ENCODE results near the gene TCERG1.

TCERG1 gene

DNA sequence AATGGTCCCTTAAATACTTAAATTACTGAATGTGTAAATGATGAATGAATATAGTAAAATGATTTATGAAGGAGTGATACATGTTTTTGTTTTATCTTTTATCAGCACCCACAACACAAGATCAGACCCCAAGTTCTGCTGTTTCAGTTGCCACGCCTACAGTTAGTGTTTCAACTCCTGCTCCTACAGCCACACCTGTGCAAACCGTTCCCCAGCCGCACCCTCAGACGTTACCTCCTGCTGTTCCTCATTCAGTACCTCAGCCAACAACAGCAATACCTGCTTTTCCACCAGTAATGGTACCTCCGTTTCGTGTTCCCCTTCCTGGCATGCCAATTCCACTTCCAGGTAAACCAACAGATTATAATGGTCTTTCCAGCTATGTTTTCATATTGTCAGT is 16.3 kb downstream of the TCERG1 start:
- H4K20me1 ChIP-seq (ENCODE audit: insufficient read depth) = peaks cover 16% of the 10 kb centered on the region
- no peak overlapping the region for H3K9ac ChIP-seq
- peaks cover 29% of the 10 kb centered on the region for H3K4me1 ChIP-seq (ENCODE audit: low read depth, poor library complexity, severe bottlenecking)
- peaks cover 74% of the 10 kb centered on the region; the same call in 1 of the 2 replicates for H3K79me2 ChIP-seq (ENCODE audit: insufficient read depth, low read depth)
- H3K27ac ChIP-seq = no peak overlapping the region
- no peak overlapping the region for H3K4me2 ChIP-seq
- no peaks in the 10 kb centered on the region for H3K27me3 ChIP-seq (ENCODE audit: insufficient read depth, low read depth)
- no peak overlapping the region for H2AFZ ChIP-seq (ENCODE audit: low read depth)
- H3K4me3 ChIP-seq (IDR thresholded peaks at IDR 0.05; ENCODE audit: insufficient read depth, low read depth, low read length) = no peak overlapping the region
- H3K36me3 ChIP-seq (ENCODE audit: insufficient read depth) = peaks cover 26% of the 10 kb centered on the region
- TF ChIP-seq, protein P1, sequence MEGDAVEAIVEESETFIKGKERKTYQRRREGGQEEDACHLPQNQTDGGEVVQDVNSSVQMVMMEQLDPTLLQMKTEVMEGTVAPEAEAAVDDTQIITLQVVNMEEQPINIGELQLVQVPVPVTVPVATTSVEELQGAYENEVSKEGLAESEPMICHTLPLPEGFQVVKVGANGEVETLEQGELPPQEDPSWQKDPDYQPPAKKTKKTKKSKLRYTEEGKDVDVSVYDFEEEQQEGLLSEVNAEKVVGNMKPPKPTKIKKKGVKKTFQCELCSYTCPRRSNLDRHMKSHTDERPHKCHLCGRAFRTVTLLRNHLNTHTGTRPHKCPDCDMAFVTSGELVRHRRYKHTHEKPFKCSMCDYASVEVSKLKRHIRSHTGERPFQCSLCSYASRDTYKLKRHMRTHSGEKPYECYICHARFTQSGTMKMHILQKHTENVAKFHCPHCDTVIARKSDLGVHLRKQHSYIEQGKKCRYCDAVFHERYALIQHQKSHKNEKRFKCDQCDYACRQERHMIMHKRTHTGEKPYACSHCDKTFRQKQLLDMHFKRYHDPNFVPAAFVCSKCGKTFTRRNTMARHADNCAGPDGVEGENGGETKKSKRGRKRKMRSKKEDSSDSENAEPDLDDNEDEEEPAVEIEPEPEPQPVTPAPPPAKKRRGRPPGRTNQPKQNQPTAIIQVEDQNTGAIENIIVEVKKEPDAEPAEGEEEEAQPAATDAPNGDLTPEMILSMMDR (conservative IDR thresholded peaks at IDR 0.05; ENCODE audit: low read depth, low read length) = no peak

DNA sequence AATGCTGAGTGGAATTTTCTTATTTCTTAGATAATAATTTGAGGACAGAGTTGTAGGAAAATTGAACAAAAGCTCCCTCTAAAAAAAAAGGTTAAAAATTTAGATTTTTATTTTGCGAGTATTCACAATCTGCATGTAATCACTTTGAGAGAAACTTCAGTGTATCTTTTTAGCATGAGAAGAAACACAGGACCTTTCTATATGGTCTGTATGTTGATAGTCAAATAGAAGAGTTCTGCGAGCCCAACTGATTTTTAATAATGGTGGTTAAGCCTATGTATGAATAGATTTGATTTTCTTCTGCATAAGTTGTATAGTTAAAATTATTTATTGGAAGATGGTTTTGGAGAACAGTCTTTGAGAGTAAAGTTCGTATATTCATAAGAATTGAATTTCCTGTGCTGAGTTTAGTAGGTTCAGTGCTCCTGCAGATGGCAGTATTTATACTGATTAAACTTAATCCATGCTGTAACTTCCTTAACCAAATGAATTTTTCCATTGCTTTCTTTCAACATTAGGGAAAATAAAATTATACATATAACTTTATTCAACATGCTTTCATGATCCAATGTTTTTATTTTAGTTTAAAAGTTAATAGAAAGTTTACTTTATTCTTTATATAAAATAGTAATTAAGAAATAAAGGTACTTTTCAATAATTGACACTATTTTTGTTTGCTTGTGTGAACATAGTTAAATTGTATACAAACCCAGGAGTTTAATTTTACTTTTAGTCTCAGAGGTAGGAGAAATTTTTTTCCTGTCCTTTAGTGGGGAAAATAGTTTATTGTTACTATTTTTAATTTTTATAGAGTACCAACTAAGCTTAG is 19.6 kb downstream of the TCERG1 start:
- Histone ChIP-seq H3K4me3 (IDR thresholded peaks at IDR 0.05; ENCODE audit: insufficient read depth, low read depth, low read length) (no peak overlapping the region), H3K9ac (no peak overlapping the region), H3K27me3 (ENCODE audit: insufficient read depth, low read depth) (no peaks in the 10 kb centered on the region), H4K20me1 (ENCODE audit: insufficient read depth) (peaks cover 18% of the 10 kb centered on the region), H3K4me2 (no peak overlapping the region), H3K27ac (no peak overlapping the region), H2AFZ (ENCODE audit: low read depth) (no peak overlapping the region), H3K36me3 (ENCODE audit: insufficient read depth) (peaks cover 42% of the 10 kb centered on the region), H3K4me1 (ENCODE audit: low read depth, poor library complexity, severe bottlenecking) (peaks cover 8% of the 10 kb centered on the region), H3K79me2 (ENCODE audit: insufficient read depth, low read depth) (peaks cover 54% of the 10 kb centered on the region; the same call in 1 of the 2 replicates)
- TF ChIP-seq, protein P1 (conservative IDR thresholded peaks at IDR 0.05; ENCODE audit: low read depth, low read length) = no peak; the same call in 1 of the 2 replicates

DNA sequence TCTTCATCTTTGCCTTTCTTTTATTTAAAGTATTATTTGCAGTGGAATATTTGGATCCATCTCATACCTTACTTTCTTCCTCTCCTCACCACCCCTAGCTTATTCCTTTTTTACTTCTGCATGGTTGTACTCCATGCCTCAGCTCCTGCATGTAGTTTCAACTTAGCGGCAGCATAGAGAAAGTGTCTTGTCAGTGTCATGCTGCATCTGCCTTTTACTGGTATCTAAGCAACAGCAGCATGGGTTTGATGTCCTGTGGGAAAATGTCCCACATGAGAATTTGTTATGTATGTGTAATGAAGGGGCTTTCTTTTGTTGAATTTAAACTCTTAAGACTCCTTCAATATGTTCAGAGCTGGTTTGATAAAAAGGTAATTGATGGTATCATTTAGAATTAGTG is 20.6 kb downstream of the TCERG1 start:
- H3K36me3 ChIP-seq (ENCODE audit: insufficient read depth) = peaks cover 32% of the 10 kb centered on the region
- no peaks in the 10 kb centered on the region for H3K27me3 ChIP-seq (ENCODE audit: insufficient read depth, low read depth)
- H3K4me2 ChIP-seq = no peak overlapping the region
- H3K9ac ChIP-seq = no peak overlapping the region
- TF ChIP-seq, protein P1 (conservative IDR thresholded peaks at IDR 0.05; ENCODE audit: low read depth, low read length) = no peak
- no peak overlapping the region for H3K4me3 ChIP-seq (IDR thresholded peaks at IDR 0.05; ENCODE audit: insufficient read depth, low read depth, low read length)
- H3K4me1 ChIP-seq (ENCODE audit: low read depth, poor library complexity, severe bottlenecking) = no peaks in the 10 kb centered on the region
- H3K27ac ChIP-seq = no peak overlapping the region
- H4K20me1 ChIP-seq (ENCODE audit: insufficient read depth) = peaks cover 14% of the 10 kb centered on the region
- H2AFZ ChIP-seq (ENCODE audit: low read depth) = no peak overlapping the region
- H3K79me2 ChIP-seq (ENCODE audit: insufficient read depth, low read depth) = peaks cover 46% of the 10 kb centered on the region; the same call in 1 of the 2 replicates

DNA sequence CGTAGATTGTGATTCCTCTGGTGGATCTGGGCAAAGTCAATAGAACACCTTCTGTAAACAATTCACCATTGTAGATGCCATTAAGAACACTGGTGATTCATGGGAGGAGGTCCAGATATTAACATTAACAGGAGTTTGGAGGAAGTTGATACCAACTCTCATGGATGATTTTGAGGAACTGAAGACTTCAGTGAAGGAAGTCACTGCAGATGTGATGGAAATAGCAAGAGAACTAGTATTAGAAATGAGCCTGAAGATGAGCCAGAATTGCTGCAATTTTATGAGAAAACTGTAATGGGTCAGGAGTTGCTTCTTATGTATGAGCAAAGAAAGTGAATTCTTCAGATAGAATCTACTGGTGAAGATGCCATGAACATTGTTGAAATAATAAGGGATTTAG is 26.9 kb downstream of the TCERG1 start:
- H3K9ac ChIP-seq = no peak overlapping the region
- H4K20me1 ChIP-seq (ENCODE audit: insufficient read depth) = peaks cover 4% of the 10 kb centered on the region; the same call in 1 of the 2 replicates
- H2AFZ ChIP-seq (ENCODE audit: low read depth) = no peak overlapping the region
- no peak overlapping the region for H3K4me3 ChIP-seq (IDR thresholded peaks at IDR 0.05; ENCODE audit: insufficient read depth, low read depth, low read length)
- H3K79me2 ChIP-seq (ENCODE audit: insufficient read depth, low read depth) = 0 out of 2 replicates have a peak, but pooled peaks cover 10% of the 10 kb centered on the region
- no peaks in the 10 kb centered on the region for H3K4me1 ChIP-seq (ENCODE audit: low read depth, poor library complexity, severe bottlenecking)
- peaks cover 22% of the 10 kb centered on the region for H3K36me3 ChIP-seq (ENCODE audit: insufficient read depth)
- H3K4me2 ChIP-seq = no peak overlapping the region
- H3K27ac ChIP-seq = no peak overlapping the region
- H3K27me3 ChIP-seq (ENCODE audit: insufficient read depth, low read depth) = no peaks in the 10 kb centered on the region
- TF ChIP-seq, protein P1 (conservative IDR thresholded peaks at IDR 0.05; ENCODE audit: low read depth, low read length) = no peak
